Liver (tissue), 2 donors: ENCODE data around the gene C17orf58.

Experiments used
- TF ChIP-seq, protein P1 (sequence below): fragments of 150-350 bp; IDR thresholded peaks from 2 replicates; pipeline ENCODE4 v1.5.1; 2017; ENCODE audit warnings: improper control_type of control experiment, low read depth, low read length; ENCODE audit not compliant: missing input control
- TF ChIP-seq, protein P2 (sequence below): IDR thresholded peaks from 2 replicates; pipeline ENCODE4 v1.6.1; 2016; ENCODE audit warnings: antibody characterized with exemption
- TF ChIP-seq, protein P3 (sequence below): IDR thresholded peaks from 2 replicates; pipeline ENCODE4 v1.6.1; 2016; ENCODE audit warnings: antibody characterized with exemption, mild to moderate bottlenecking
- donor health status: healthy.

DNA sequence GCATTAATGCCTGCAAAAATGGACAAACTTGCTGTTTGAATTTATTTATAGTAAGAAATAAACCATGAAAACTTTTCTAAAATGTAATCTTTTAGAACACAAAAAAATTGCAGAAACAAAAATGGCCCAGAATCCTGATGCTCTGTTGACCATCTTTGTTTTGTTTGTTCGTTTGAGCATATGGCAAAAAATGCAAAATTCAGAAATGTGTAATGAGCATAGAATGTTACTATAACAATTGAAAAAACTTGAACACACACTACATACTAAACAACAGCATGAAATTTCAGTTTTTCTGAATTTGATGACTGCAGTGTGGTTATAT, 38.1 kb upstream of the C17orf58 start:
- TF ChIP-seq, protein P1, sequence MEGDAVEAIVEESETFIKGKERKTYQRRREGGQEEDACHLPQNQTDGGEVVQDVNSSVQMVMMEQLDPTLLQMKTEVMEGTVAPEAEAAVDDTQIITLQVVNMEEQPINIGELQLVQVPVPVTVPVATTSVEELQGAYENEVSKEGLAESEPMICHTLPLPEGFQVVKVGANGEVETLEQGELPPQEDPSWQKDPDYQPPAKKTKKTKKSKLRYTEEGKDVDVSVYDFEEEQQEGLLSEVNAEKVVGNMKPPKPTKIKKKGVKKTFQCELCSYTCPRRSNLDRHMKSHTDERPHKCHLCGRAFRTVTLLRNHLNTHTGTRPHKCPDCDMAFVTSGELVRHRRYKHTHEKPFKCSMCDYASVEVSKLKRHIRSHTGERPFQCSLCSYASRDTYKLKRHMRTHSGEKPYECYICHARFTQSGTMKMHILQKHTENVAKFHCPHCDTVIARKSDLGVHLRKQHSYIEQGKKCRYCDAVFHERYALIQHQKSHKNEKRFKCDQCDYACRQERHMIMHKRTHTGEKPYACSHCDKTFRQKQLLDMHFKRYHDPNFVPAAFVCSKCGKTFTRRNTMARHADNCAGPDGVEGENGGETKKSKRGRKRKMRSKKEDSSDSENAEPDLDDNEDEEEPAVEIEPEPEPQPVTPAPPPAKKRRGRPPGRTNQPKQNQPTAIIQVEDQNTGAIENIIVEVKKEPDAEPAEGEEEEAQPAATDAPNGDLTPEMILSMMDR = no peak
- TF ChIP-seq, protein P2, sequence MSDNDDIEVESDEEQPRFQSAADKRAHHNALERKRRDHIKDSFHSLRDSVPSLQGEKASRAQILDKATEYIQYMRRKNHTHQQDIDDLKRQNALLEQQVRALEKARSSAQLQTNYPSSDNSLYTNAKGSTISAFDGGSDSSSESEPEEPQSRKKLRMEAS = no peak
- TF ChIP-seq, protein P3, sequence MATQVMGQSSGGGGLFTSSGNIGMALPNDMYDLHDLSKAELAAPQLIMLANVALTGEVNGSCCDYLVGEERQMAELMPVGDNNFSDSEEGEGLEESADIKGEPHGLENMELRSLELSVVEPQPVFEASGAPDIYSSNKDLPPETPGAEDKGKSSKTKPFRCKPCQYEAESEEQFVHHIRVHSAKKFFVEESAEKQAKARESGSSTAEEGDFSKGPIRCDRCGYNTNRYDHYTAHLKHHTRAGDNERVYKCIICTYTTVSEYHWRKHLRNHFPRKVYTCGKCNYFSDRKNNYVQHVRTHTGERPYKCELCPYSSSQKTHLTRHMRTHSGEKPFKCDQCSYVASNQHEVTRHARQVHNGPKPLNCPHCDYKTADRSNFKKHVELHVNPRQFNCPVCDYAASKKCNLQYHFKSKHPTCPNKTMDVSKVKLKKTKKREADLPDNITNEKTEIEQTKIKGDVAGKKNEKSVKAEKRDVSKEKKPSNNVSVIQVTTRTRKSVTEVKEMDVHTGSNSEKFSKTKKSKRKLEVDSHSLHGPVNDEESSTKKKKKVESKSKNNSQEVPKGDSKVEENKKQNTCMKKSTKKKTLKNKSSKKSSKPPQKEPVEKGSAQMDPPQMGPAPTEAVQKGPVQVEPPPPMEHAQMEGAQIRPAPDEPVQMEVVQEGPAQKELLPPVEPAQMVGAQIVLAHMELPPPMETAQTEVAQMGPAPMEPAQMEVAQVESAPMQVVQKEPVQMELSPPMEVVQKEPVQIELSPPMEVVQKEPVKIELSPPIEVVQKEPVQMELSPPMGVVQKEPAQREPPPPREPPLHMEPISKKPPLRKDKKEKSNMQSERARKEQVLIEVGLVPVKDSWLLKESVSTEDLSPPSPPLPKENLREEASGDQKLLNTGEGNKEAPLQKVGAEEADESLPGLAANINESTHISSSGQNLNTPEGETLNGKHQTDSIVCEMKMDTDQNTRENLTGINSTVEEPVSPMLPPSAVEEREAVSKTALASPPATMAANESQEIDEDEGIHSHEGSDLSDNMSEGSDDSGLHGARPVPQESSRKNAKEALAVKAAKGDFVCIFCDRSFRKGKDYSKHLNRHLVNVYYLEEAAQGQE = no peak
